Activated CD8-positive, alpha-beta memory T cell treated with anti-CD3 and anti-CD28 coated beads, Interleukin-2, amount 50 U/mL, for 24 hours (primary cell): ENCODE results near the gene NPAS1.
A peak's percentile ranks its signal among the peaks of the same experiment; 100 is the strongest.

Experiments used
- DNase-seq: peaks from one replicate; pipeline ENCODE4 v3.0.0-alpha.2; 2020; ENCODE audit errors: extremely low read depth

NPAS1 gene

GRCh38 chr19:47020132-47020805 lies 632 bp downstream of the NPAS1 start:
- DNase-seq = no peak

GRCh38 chr19:47020992-47021496 lies 1.4 kb downstream of the NPAS1 start:
- DNase-seq = no peak

GRCh38 chr19:47021536-47022139 lies 2.0 kb downstream of the NPAS1 start:
- no peak for DNase-seq

- no peak for DNase-seq
Measured at GRCh38 chr19:47022140-47022536, 2.5 kb downstream of the NPAS1 start.

DNA sequence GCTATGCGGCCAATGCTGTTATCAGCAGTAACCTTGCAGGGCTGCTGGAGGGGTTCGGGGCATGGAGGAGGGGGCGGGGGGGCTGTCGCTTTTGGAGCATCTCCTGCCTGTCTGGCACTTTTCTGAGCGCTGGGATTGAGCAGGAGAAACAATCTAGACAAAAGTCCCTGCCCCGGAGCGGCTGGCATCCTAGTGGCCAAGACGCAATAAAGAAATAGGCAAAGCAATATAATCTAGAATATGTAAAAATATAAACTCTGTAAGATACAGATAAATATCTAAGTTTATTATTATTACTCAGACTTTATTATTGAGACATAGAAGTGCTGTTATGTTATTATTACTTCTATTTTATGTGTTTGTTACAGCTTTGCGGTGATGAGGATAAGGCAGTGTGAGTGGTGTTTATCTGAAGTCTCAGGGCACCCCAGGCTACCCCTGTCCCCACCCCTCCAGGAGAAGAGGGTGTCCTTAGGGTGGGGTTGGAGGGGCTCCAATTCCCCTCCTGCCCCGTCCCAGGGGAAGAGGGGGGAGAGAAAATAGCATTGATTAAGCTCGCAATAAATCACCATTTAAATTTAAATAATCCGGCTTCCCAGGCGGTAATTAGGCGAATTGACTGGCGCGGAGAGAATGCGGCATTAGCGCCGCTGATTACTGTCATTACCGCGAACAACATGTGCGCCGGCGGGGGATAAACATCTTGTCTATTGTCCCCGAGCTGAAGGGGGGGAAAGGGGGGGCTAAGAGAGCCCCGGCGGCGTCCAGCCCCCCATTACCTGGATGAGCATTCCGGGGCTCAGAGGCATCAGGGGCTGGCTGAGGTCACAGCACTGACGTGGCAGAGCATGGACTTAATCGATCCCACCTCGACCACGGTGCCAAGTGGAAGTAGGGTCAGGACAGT lies 3.2 kb downstream of the NPAS1 start:
- DNase-seq = no peak

- DNase-seq = no peak
Measured at GRCh38 chr19:47023448-47023794, 3.8 kb downstream of the NPAS1 start.

DNA sequence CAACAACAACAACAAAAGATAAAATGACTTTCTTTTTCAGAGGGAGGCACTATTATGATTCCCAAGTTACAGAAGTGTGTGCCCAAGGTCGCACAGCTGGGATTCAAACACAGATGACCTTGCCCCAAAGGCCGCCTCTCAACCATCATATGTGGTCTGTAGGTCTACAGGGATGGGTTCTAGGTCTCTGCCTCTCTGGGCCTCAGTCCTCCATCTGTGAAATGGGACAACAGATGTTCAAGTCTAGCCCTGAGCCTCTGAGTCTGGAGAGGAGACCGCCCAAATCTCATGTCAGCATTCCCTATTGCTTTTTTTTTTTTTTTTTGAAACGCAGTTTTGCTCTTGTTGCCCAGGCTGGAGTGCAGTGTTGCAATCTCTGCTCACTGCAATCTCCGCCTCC lies 4.9 kb downstream of the NPAS1 start:
- no peak for DNase-seq

DNA sequence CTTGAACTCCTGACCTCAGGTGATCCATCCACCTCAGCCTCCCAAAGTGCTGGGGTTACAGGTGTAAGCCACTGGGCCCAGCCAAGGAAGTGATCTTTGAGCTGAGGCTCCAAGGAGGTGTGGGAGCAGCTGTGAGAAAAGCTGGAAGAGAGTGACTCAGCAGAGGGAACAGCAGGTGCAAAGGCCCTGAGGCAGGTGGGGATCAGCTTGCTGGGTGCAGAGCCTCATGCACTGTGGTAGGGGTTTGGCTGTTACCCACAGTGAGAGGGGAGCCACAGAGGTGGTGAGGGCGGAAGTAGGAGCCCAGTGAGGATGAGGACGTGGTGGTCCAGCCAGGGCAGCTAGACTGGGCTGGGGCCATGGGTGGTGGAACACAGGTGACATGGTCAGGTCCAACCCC lies 6.5 kb downstream of the NPAS1 start:
- no peak for DNase-seq

DNA sequence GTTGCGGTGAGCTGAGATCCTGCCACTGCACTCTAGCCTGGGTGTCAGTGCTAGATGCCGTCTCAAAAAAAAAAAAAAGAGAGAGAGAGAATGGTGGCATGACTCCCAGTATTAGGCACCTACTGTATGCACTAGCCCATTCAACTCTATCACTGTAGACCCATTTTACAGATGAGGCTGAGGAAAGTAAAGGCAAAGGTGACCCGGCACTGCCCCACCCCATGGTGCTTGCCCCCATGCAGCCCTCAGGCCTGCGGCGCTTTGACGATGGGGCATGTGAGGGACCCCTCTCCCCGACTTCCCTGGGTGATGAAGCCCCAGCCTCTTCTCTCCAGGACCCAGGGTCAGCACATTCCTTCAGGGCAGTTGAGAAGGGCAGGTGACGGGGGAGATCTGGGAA lies 7.3 kb downstream of the NPAS1 start:
- DNase-seq = no peak

DNA sequence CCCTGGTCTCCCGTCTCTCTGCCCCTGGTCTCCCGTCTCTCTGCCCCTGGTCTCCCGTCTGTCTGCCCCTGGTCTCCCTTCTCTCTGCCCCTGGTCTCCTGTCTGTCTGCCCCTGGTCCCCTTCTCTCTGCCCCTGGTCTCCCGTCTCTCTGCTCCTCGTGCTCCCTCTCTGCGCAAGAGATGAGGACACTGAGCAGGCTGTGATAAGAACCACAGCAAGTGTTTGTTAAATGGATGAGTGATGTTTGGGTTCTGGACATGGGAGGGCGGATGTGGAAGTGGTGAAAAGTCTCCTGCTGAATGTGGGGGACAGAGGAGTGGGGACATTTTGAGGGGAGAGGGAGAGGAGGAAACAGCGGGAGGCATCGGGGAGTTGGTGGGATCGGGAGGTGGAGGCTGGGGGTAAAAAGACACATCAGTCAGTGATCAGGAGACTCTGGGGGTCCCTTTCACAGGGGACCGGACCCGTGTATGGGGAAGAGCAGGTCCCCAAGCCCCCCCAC lies 8.0 kb downstream of the NPAS1 start:
- DNase-seq = no peak

DNA sequence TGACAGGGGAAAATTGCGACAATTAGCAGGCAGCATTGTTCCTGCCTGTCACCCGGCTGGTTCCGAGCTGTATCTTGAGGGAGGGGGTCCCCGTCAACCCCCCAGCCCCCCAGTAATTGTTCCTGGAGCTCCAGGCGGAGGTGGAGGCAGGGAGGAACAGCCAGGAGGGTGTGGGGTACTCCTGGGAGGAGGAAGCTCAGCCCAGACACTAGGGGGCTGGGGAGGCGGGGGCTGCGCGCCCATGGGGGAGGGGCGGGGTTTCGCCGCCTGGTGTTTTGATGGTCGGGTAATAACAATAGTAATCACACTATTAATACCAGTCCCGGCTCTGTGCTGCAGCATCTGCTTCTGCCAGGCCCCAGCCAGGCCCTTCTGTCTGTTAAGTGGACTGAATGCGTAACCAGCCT lies 8.6 kb downstream of the NPAS1 start:
- DNase-seq = no peak

GRCh38 chr19:47032171-47032811 lies 12.7 kb downstream of the NPAS1 start:
- no peak for DNase-seq

GRCh38 chr19:47035127-47036096 lies 15.8 kb downstream of the NPAS1 start:
- DNase-seq = peak; percentile 92

GRCh38 chr19:47036097-47036651 lies 16.5 kb downstream of the NPAS1 start:
- no peak for DNase-seq

- DNase-seq = no peak
Measured at GRCh38 chr19:47037766-47038165, 18.1 kb downstream of the NPAS1 start.

- no peak for DNase-seq
Measured at GRCh38 chr19:47039239-47039874, 19.7 kb downstream of the NPAS1 start.

GRCh38 chr19:47040869-47041268 lies 21.2 kb downstream of the NPAS1 start:
- no peak for DNase-seq

- DNase-seq = no peak
Measured at GRCh38 chr19:47044946-47045866, 25.6 kb downstream of the NPAS1 start.
